ENCODE measurements around the gene PTHLH. TPM values are rescaled to one million over a fixed set of nuclear protein-coding genes. Genes with fewer than 3 reads are reported as not detected.

Gene PTHLH
- not detected for total RNA-seq

- no peak for TF ChIP-seq CTCF (IDR thresholded peaks at IDR 0.05)
- Mint-ChIP-seq H3K27me3 (peaks cover 76% of the 10 kb centered on the region), H3K27ac (no peak within 1 kb of the TSS), H3K36me3 (ENCODE audit: low read depth) (no peaks in the 10 kb centered on the region), H3K4me1 (ENCODE audit: low read depth) (peaks cover 35% of the 10 kb centered on the region), H3K4me3 (no peak within 1 kb of the TSS), H3K9me3 (no peaks in the 10 kb centered on the region)
- POLR2A ChIA-PET: no interaction called here
- intact Hi-C loops (cut with micrococcal nuclease): no loop called here
- no peak for ATAC-seq
- DNase-seq: no peak
- CTCF ChIA-PET: no interaction called here
Measured at GRCh38 chr12:27972721-27973120, at the start of gene PTHLH. TSS of gene PTHLH (minus strand) at chr12:27972733. CDS start at chr12:27969494, 3,239 bp downstream.

- TF ChIP-seq CTCF (IDR thresholded peaks at IDR 0.05): no peak
- Mint-ChIP-seq H3K4me3 (no peak overlapping the region), H3K9me3 (peaks cover 1% of the 10 kb centered on the region), H3K27ac (no peak overlapping the region), H3K27me3 (peaks cover 15% of the 10 kb centered on the region), H3K4me1 (ENCODE audit: low read depth) (no peaks in the 10 kb centered on the region), H3K36me3 (ENCODE audit: low read depth) (no peaks in the 10 kb centered on the region)
- DNase-seq (no peak), ATAC-seq (no peak)
- intact Hi-C loops (cut with micrococcal nuclease): no loop called here
- POLR2A ChIA-PET: no interaction called here
- CTCF ChIA-PET: interaction anchor here (0.6 kb wide), 1 partner anchor 1720 kb away, joined by 3 read pairs; no protein-coding TSS in a partner anchor
Measured at GRCh38 chr12:28021704-28022103, 49.2 kb upstream of the PTHLH start.

- Mint-ChIP-seq H3K27me3 (peaks cover 8% of the 10 kb centered on the region), H3K27ac (no peak overlapping the region), H3K9me3 (no peaks in the 10 kb centered on the region), H3K4me3 (no peak overlapping the region), H3K36me3 (ENCODE audit: low read depth) (no peaks in the 10 kb centered on the region), H3K4me1 (ENCODE audit: low read depth) (no peaks in the 10 kb centered on the region)
- ChIA-PET CTCF (interaction anchor here (0.6 kb wide), 1 partner anchor 28 kb away, joined by 3 read pairs; no protein-coding TSS in a partner anchor), POLR2A (no interaction called here)
- no peak for TF ChIP-seq CTCF (IDR thresholded peaks at IDR 0.05)
- intact Hi-C loops (cut with micrococcal nuclease): no loop called here
- ATAC-seq (no peak), DNase-seq (no peak)
Measured at GRCh38 chr12:28017873-28018255, 45.3 kb upstream of the PTHLH start.

- Mint-ChIP-seq H3K4me1 (ENCODE audit: low read depth) (no peaks in the 10 kb centered on the region), H3K36me3 (ENCODE audit: low read depth) (no peaks in the 10 kb centered on the region), H3K4me3 (no peak overlapping the region), H3K9me3 (no peaks in the 10 kb centered on the region), H3K27me3 (peaks cover 8% of the 10 kb centered on the region), H3K27ac (no peak overlapping the region)
- ATAC-seq (no peak), DNase-seq (no peak)
- intact Hi-C loops (cut with micrococcal nuclease): no loop called here
- ChIA-PET CTCF (interaction anchor here (0.6 kb wide), 1 partner anchor 27 kb away, joined by 3 read pairs; no protein-coding TSS in a partner anchor), POLR2A (no interaction called here)
- no peak for TF ChIP-seq CTCF (IDR thresholded peaks at IDR 0.05)
Measured at GRCh38 chr12:28017126-28017872, 44.8 kb upstream of the PTHLH start.

GRCh38 chr12:28015165-28015564 lies 42.6 kb upstream of the PTHLH start:
- Mint-ChIP-seq H3K27ac (no peak overlapping the region), H3K36me3 (ENCODE audit: low read depth) (no peaks in the 10 kb centered on the region), H3K9me3 (no peaks in the 10 kb centered on the region), H3K4me1 (ENCODE audit: low read depth) (no peaks in the 10 kb centered on the region), H3K27me3 (peaks cover 7% of the 10 kb centered on the region), H3K4me3 (no peak overlapping the region)
- ATAC-seq (no peak), DNase-seq (no peak)
- TF ChIP-seq CTCF (IDR thresholded peaks at IDR 0.05): no peak
- ChIA-PET POLR2A (no interaction called here), CTCF (no interaction called here)
- intact Hi-C loops (cut with micrococcal nuclease): no loop called here

Data from activated CD8-positive, alpha-beta T cell treated with anti-CD3 and anti-CD28 coated beads for 36 hours (primary cell).